Smooth muscle cell (in vitro differentiated cells): Measurements from ENCODE around the gene UBE2E3. TPM values are rescaled to one million over a fixed set of nuclear protein-coding genes. Genes with fewer than 3 reads are reported as not detected.

ENCODE experiments used
- DNase-seq: peaks from one replicate; lab custom pipeline; 2025; ENCODE audit not compliant: unreplicated experiment; lab: John Stamatoyannopoulos, UW
- H2AFZ ChIP-seq: fragments of 200-600 bp; sonication (generic); 2 replicates; pipeline ENCODE4 v1.6.0; 2016; ENCODE audit warnings: antibody characterized with exemption, low read depth, mild to moderate bottlenecking
- H3F3A ChIP-seq: fragments of 200-600 bp; sonication (generic); 2 replicates; pipeline ENCODE4 v1.6.0; 2017; ENCODE audit warnings: antibody characterized with exemption, low read depth
- H3K27ac ChIP-seq: fragments of 200-600 bp; sonication (generic); 2 replicates; pipeline ENCODE4 v1.5.1; 2016; ENCODE audit warnings: low read depth, mild to moderate bottlenecking
- H3K27me3 ChIP-seq: fragments of 200-600 bp; sonication (generic); 2 replicates; pipeline ENCODE4 v1.6.1; 2016; ENCODE audit warnings: low read depth, mild to moderate bottlenecking
- H3K36me3 ChIP-seq: fragments of 200-600 bp; sonication (generic); 2 replicates; pipeline ENCODE4 v1.5.1; 2016; ENCODE audit warnings: low read depth
- H3K4me1 ChIP-seq: fragments of 200-600 bp; sonication (generic); 2 replicates; pipeline ENCODE4 v1.5.1; 2016; ENCODE audit warnings: low read depth
- H3K4me2 ChIP-seq: fragments of 200-600 bp; sonication (generic); 2 replicates; pipeline ENCODE4 v1.6.0; 2016; ENCODE audit warnings: mild to moderate bottlenecking
- H3K4me3 ChIP-seq: fragments of 200-600 bp; sonication (generic); 2 replicates; pipeline ENCODE4 v1.5.1; 2016; ENCODE audit warnings: mild to moderate bottlenecking
- H3K79me2 ChIP-seq: fragments of 200-600 bp; sonication (generic); 2 replicates; pipeline ENCODE4 v1.6.0; 2016; ENCODE audit warnings: low read depth, mild to moderate bottlenecking
- H3K9ac ChIP-seq: fragments of 200-600 bp; sonication (generic); 2 replicates; pipeline ENCODE4 v1.6.0; 2016; ENCODE audit warnings: low read depth
- H3K9me3 ChIP-seq: fragments of 200-600 bp; sonication (generic); replicated peaks from 2 replicates; pipeline ENCODE4 v1.5.1; 2016; ENCODE audit warnings: low read depth
- H4K20me1 ChIP-seq: fragments of 200-600 bp; sonication (generic); 2 replicates; pipeline ENCODE4 v1.6.0; 2016; ENCODE audit warnings: low read depth
- WGBS: methylation state at CpG from one replicate; pipeline ENCODE4 v1.1.7; 2016; ENCODE audit warnings: low lambda C conversion rate; 5-methylcytosine and 5-hydroxymethylcytosine counted together
- polyA plus RNA-seq: library from polyadenylated mRNA; unstranded; fragments of >200 nt; fragmentation: Nextera tagmentation; extraction: Ambion mirVana; gene quantifications from 2 replicates; pipeline ENCODE4 v1.2.1, GENCODE V29; 2016
- total RNA-seq: library from RNA; depleted of rRNA; stranded (reverse); fragments of >200 nt; gene quantifications from 2 replicates; pipeline ENCODE4 v1.2.3, GENCODE V29; 2014
- TF ChIP-seq, protein P1 (sequence below): fragments of 200-600 bp; sonication (generic); IDR thresholded peaks from 2 replicates; pipeline ENCODE4 v1.5.1; 2017; ENCODE audit warnings: borderline replicate concordance, mild to moderate bottlenecking, antibody characterized with exemption; ENCODE audit not compliant: insufficient read depth, poor library complexity, severe bottlenecking

The UBE2E3 gene
- total and polyA plus RNA-seq, 2 experiments from 2014 or later, result 225 to 259 TPM

- H2AFZ ChIP-seq, result no peak overlapping the region
- no peak overlapping the region for H3K9ac ChIP-seq
- H3K27me3 ChIP-seq, result no peaks in the 10 kb centered on the region
- peaks cover 9% of the 10 kb centered on the region for H3K36me3 ChIP-seq
- no peak overlapping the region for H3K27ac ChIP-seq
- H3K79me2 ChIP-seq, result peaks cover 100% of the 10 kb centered on the region
- H3K4me3 ChIP-seq, result no peak overlapping the region
- H4K20me1 ChIP-seq, result peaks cover 100% of the 10 kb centered on the region
- peaks cover 16% of the 10 kb centered on the region for H3K4me1 ChIP-seq
- TF ChIP-seq, protein P1, sequence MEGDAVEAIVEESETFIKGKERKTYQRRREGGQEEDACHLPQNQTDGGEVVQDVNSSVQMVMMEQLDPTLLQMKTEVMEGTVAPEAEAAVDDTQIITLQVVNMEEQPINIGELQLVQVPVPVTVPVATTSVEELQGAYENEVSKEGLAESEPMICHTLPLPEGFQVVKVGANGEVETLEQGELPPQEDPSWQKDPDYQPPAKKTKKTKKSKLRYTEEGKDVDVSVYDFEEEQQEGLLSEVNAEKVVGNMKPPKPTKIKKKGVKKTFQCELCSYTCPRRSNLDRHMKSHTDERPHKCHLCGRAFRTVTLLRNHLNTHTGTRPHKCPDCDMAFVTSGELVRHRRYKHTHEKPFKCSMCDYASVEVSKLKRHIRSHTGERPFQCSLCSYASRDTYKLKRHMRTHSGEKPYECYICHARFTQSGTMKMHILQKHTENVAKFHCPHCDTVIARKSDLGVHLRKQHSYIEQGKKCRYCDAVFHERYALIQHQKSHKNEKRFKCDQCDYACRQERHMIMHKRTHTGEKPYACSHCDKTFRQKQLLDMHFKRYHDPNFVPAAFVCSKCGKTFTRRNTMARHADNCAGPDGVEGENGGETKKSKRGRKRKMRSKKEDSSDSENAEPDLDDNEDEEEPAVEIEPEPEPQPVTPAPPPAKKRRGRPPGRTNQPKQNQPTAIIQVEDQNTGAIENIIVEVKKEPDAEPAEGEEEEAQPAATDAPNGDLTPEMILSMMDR, result no peak
- no peaks in the 10 kb centered on the region for H3K9me3 ChIP-seq
- DNase-seq, result no peak
- 94% methylated on average over 1 of the region's 1 CpG for WGBS
- H3F3A ChIP-seq, result no peaks in the 10 kb centered on the region
- no peak overlapping the region for H3K4me2 ChIP-seq
Measured at GRCh38 chr2:180990794-180991193, 10.4 kb downstream of the UBE2E3 start.

- 91% methylated on average over 3 of the region's 3 CpGs for WGBS
- H4K20me1 ChIP-seq, result peaks cover 100% of the 10 kb centered on the region
- H3F3A ChIP-seq, result no peaks in the 10 kb centered on the region
- peaks cover 9% of the 10 kb centered on the region for H3K36me3 ChIP-seq
- no peaks in the 10 kb centered on the region for H3K9me3 ChIP-seq
- no peak overlapping the region for H3K4me3 ChIP-seq
- DNase-seq, result no peak
- H3K4me1 ChIP-seq, result peaks cover 11% of the 10 kb centered on the region
- no peak overlapping the region for H2AFZ ChIP-seq
- H3K27ac ChIP-seq, result no peak overlapping the region
- no peak overlapping the region for H3K4me2 ChIP-seq
- H3K27me3 ChIP-seq, result no peaks in the 10 kb centered on the region
- no peak overlapping the region for H3K9ac ChIP-seq
- peaks cover 100% of the 10 kb centered on the region for H3K79me2 ChIP-seq
- TF ChIP-seq, protein P1, result no peak
Measured at GRCh38 chr2:180991361-180991760, 11.0 kb downstream of the UBE2E3 start.

DNA sequence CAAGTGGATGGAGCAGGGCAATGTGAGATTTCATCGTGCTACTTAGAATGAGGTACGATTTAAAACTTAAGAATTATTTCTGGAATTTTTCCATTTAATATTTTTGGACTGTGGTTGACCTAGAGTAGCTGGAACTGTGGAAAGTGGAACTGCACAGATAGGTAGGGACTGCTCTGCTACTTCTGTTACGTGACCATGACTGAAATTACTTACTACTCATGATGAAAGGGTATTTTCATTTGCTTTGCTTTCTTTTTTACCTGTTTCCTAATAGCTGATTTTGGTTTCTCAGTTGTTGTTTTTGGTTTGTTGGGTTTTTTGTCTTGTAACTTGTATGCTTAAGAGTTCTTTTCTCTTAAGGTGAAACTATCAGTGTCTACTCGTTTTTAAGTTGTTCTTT lies 11.4 kb downstream of the UBE2E3 start:
- Histone ChIP-seq H3K9me3 (no peaks in the 10 kb centered on the region), H3K36me3 (peaks cover 9% of the 10 kb centered on the region), H3K27me3 (no peaks in the 10 kb centered on the region), H3K27ac (no peak overlapping the region), H3F3A (no peaks in the 10 kb centered on the region), H3K9ac (no peak overlapping the region), H3K4me2 (no peak overlapping the region), H4K20me1 (peaks cover 100% of the 10 kb centered on the region), H3K79me2 (peaks cover 100% of the 10 kb centered on the region), H2AFZ (no peak overlapping the region), H3K4me3 (no peak overlapping the region), H3K4me1 (peaks cover 6% of the 10 kb centered on the region)
- WGBS, result 92% methylated on average over 4 of the region's 4 CpGs
- no peak for DNase-seq
- TF ChIP-seq, protein P1, result no peak

GRCh38 chr2:180992994-180993393 lies 12.6 kb downstream of the UBE2E3 start:
- no peak overlapping the region for H3K4me3 ChIP-seq
- no peaks in the 10 kb centered on the region for H3K4me1 ChIP-seq
- H3K9ac ChIP-seq, result no peak overlapping the region
- TF ChIP-seq, protein P1, result no peak
- no peak overlapping the region for H2AFZ ChIP-seq
- H3K27me3 ChIP-seq, result no peaks in the 10 kb centered on the region
- DNase-seq, result no peak
- H3K36me3 ChIP-seq, result peaks cover 9% of the 10 kb centered on the region
- H3K4me2 ChIP-seq, result no peak overlapping the region
- H3K79me2 ChIP-seq, result peaks cover 100% of the 10 kb centered on the region
- peaks cover 4% of the 10 kb centered on the region for H3F3A ChIP-seq
- no peaks in the 10 kb centered on the region for H3K9me3 ChIP-seq
- H3K27ac ChIP-seq, result no peak overlapping the region
- peaks cover 100% of the 10 kb centered on the region for H4K20me1 ChIP-seq
- WGBS, result 62% methylated on average over 2 of the region's 2 CpGs
